HepG2 (cell line): Measurements from ENCODE around the gene CHST3.

Experiments used
- BCL3 ChIP-seq: sonication (generic); formaldehyde crosslinking; IDR thresholded peaks from 2 replicates; pipeline ENCODE4 v1.5.1; 2020; ENCODE audit warnings: mild to moderate bottlenecking, missing genetic modification reagents, moderate library complexity
- CTCF ChIP-seq: sonication (generic); formaldehyde crosslinking; IDR thresholded peaks from 2 replicates; pipeline ENCODE4 v1.5.0; 2020; ENCODE audit warnings: mild to moderate bottlenecking, missing genetic modification reagents, moderate library complexity
- EZH2 ChIP-seq: conservative IDR thresholded peaks from 2 replicates; pipeline ENCODE4 v1.6.1; 2012; ENCODE audit warnings: mild to moderate bottlenecking, low read depth, low read length, moderate library complexity
- FOXJ3 ChIP-seq: sonication (generic); formaldehyde crosslinking; IDR thresholded peaks from 2 replicates; pipeline ENCODE4 v1.4.0; 2020; ENCODE audit warnings: missing genetic modification reagents, mild to moderate bottlenecking, borderline replicate concordance
- MLX ChIP-seq: IDR thresholded peaks from 2 replicates; pipeline ENCODE4 v1.6.1; 2016
- POLR2A ChIP-seq, 2 experiments: IDR thresholded peaks; 2 replicates each; pipeline ENCODE4 v1.6.1; 2011; ENCODE audit warnings: low read depth in 2 of 2, low read length in 2 of 2, mild to moderate bottlenecking in 1 of 2, moderate library complexity in 1 of 2; ENCODE audit not compliant: insufficient read depth in 1 of 2
- RNF2 ChIP-seq: fragments of 450-650 bp; conservative IDR thresholded peaks from 2 replicates; pipeline ENCODE4 v1.6.1; 2016; ENCODE audit warnings: low read depth
- SIN3A ChIP-seq: IDR thresholded peaks from 2 replicates; pipeline ENCODE4 v1.6.1; 2011; ENCODE audit warnings: low read depth, mild to moderate bottlenecking, control low read depth, low read length, borderline replicate concordance
- SRSF9 ChIP-seq: fragments of 200-400 bp; formaldehyde crosslinking; IDR thresholded peaks from 2 replicates; pipeline ENCODE4 v1.6.1; 2018; ENCODE audit warnings: borderline replicate concordance, mild to moderate bottlenecking, low read depth, low read length; ENCODE audit not compliant: insufficient read depth, poor library complexity, severe bottlenecking
- TAF1 ChIP-seq: sonication (generic); formaldehyde crosslinking; IDR thresholded peaks from 2 replicates; pipeline ENCODE4 v1.4.0; 2020; ENCODE audit warnings: missing genetic modification reagents
- TCF12 ChIP-seq, 2 experiments: fragments of 450-650 bp in 1 of 2; sonication (generic) in 1 of 2; formaldehyde crosslinking in 1 of 2; IDR thresholded peaks; 2 replicates each; pipeline versions ENCODE4 v1.6.1 to v1.8.0; 2017 to 2022; ENCODE audit warnings: antibody characterized with exemption in 1 of 2, mild to moderate bottlenecking in 1 of 2, missing genetic modification reagents in 1 of 2, moderate library complexity in 1 of 2
- ZNF549 ChIP-seq: sonication (generic); formaldehyde crosslinking; IDR thresholded peaks from 2 replicates; pipeline ENCODE4 v1.5.0; 2020; ENCODE audit warnings: missing genetic modification reagents
- TF ChIP-seq, protein P1 (sequence below): sonication (generic); formaldehyde crosslinking; IDR thresholded peaks from 2 replicates; pipeline ENCODE4 v1.4.0; 2020; ENCODE audit warnings: missing genetic modification reagents

DNA sequence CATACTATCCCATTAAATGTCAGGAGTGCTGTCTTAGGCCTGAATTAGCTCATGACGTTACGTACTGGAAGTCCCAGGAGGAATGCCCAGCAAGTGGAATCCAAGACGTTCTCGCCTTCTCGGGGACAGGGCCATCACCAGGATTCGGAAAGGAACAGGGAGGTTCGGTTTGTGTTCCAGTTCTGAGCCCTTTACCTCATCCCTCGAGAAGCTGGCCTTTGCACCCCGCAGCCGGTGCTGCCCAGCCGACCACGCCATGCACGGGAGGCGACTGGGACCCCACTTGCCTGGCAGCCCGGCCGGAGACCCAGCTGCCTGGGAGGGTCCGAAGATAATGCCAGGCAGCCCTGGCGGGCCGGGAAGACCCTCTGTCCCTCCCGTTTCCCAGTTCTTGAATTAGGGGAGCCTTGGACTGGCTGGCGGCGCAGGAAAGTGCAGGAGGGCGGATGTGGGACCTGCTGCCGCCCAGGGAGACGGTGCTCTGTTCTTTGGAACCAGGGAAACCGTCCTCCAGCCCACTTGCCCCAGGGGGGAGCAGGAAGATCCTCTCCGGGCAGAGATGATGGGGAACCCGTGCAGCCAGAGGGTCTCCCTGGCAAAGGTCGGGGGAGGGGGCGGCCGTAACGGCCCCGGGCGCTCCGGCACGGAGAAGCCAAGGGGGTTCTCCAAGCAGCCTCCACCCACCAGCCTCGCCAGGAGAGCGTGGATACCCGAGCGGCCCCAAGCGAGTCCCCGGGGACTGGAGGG, 671 bp upstream of the CHST3 start:
- peak in 1 of 2 experiments; percentile 15; a peak in 2 of 4 replicates for TF ChIP-seq POLR2A (IDR thresholded peaks at IDR 0.05; ENCODE audit: insufficient read depth in 1 of 2, low read depth in 2 of 2, low read length in 2 of 2)
- no peak for TF ChIP-seq ZNF549 (CRISPR knock-in tag)
- TF ChIP-seq CTCF (CRISPR knock-in tag) = no peak
- no peak for TF ChIP-seq TCF12 (IDR thresholded peaks at IDR 0.05)
- TF ChIP-seq TCF12 (CRISPR knock-in tag; IDR thresholded peaks at IDR 0.05) = no peak
- no peak for TF ChIP-seq EZH2
- TF ChIP-seq, protein P1, sequence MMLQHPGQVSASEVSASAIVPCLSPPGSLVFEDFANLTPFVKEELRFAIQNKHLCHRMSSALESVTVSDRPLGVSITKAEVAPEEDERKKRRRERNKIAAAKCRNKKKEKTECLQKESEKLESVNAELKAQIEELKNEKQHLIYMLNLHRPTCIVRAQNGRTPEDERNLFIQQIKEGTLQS (CRISPR knock-in tag) = no peak
- TF ChIP-seq RNF2 = no peak
- TF ChIP-seq SRSF9 = no peak
- TF ChIP-seq SIN3A = no peak
- no peak for TF ChIP-seq BCL3 (CRISPR knock-in tag)
- TF ChIP-seq FOXJ3 (CRISPR knock-in tag) = no peak
- TF ChIP-seq MLX (CRISPR knock-in tag) = no peak
- peak; percentile 65; the same call in 1 of the 2 replicates for TF ChIP-seq TAF1 (CRISPR knock-in tag)
